ENCODE measurements around the gene TOR2A.

DNA sequence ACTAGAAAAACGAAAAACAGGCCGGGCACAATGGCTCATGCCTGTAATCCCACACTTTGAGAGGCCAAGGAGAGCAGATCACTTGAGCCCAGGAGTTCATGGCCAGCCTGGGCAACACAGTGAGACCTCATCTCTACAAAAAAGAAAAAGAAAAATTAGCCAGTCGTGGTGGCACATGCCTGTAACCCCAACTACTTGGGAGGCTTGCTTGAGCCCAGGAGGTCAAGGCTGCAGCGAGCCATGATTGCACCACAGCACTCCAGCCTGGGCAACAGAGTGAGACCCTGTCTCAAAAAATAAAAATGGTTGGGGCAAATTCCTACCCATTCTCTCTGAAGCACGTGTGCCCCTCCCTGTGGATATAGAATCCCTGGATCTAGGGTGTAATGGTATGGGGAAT is 36.7 kb downstream of the TOR2A start:
- TF ChIP-seq EZH2 (IDR thresholded peaks at IDR 0.05) (no peak), POLR2AphosphoS5 (IDR thresholded peaks at IDR 0.05; ENCODE audit: borderline replicate concordance, low read depth, low read length) (no peak)
